ENCODE measurements around the gene COL4A4.

DNA sequence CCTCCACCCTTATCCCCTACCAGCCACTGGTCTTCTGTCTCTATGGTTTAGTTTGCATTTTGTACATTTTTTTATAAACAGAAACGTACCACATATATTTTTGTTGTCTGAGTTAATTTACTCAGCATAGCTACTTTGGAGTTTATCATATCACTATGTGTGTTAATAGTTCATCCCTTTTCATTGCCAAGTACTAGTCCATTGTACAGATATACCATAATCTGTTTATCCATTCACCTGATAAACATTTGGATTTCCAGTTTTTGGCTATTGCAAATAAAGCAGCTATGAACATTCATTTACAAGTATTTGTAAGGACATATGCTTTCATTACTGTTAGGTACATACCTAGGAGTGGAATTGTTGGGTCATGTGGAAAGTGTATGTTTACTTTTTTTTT lies 204.6 kb downstream of the COL4A4 start:
- TF ChIP-seq CTCF (IDR thresholded peaks at IDR 0.05; ENCODE audit: borderline replicate concordance, extremely low read depth, low read length, poor library complexity, severe bottlenecking) (no peak), EZH2 (IDR thresholded peaks at IDR 0.05; ENCODE audit: borderline replicate concordance, low read depth, low read length, severe bottlenecking) (no peak)

All from DND-41 (cell line).